ENCODE results near the gene PKLR.

DNA sequence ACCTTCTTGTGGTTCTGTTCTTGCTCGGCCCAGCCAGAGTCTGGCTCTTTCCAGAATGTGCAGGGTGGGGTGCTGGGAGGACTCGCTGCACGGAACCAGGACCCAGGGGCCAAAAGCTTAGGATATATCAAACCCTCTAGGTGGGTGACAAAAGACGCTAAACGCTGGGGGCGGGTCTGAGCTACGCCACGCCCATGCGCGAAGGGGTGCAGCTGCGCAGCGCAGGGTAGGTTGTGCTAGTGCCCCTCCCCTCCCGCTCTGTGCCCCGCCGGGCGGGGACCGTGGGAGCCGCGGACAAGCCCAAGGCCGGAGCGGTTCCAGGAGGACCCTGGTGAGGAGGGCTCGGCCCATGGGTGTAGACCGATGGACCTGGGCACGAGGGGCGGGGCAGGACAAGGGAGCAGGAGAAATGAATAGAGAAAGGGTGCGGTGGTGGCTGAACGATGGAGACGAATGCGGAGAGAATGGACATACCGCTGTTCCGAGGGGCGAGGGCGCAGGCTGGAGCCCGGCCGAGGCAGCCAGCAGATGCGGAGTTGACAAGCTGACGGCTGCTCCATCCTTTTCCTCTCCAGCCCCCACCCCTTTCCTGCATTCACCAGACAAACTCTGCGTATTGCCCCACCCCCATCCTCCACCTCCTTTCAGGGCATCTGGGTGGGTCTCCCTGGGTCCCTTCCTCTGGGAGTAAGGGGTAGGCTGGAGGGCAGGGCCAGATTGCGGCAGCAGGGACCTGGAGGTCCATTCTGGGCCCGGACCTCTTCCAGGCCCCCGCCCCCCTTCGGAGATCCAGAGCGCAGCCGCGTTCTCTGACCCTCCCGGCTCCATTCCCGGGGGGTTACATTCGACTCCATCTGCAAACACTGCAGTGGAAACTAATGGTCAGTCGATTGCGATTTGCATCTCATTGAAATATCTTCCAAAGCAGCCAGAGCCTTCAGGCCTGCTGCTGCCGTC is 19.7 kb upstream of the PKLR start, which contains the start of gene RUSC1:
- TF ChIP-seq, protein P1, sequence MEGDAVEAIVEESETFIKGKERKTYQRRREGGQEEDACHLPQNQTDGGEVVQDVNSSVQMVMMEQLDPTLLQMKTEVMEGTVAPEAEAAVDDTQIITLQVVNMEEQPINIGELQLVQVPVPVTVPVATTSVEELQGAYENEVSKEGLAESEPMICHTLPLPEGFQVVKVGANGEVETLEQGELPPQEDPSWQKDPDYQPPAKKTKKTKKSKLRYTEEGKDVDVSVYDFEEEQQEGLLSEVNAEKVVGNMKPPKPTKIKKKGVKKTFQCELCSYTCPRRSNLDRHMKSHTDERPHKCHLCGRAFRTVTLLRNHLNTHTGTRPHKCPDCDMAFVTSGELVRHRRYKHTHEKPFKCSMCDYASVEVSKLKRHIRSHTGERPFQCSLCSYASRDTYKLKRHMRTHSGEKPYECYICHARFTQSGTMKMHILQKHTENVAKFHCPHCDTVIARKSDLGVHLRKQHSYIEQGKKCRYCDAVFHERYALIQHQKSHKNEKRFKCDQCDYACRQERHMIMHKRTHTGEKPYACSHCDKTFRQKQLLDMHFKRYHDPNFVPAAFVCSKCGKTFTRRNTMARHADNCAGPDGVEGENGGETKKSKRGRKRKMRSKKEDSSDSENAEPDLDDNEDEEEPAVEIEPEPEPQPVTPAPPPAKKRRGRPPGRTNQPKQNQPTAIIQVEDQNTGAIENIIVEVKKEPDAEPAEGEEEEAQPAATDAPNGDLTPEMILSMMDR (IDR thresholded peaks at IDR 0.05), result no peak
- TF ChIP-seq POLR2A (IDR thresholded peaks at IDR 0.05), result no peak

Data from lower leg skin (tissue), 3 donors.